GM18507 (cell line): ENCODE measurements around the gene CLEC1A.
"Not testable (repeated sequence)": the region's sequence is repeated elsewhere in the genome, so short reads cannot be mapped to it uniquely, and the experiment has no call there.

Experiments used
- DNase-seq: peaks from one replicate; pipeline ENCODE4 v3.0.0; 2011; ENCODE audit warnings: low read depth; ENCODE audit not compliant: insufficient read length; ENCODE audit errors: extremely low spot score
- FAIRE-seq: peaks from 2 replicates; lab custom pipeline; 2011; peaks lifted over from hg19 to GRCh38; lab: Jason Lieb, UNC

CLEC1A gene

DNA sequence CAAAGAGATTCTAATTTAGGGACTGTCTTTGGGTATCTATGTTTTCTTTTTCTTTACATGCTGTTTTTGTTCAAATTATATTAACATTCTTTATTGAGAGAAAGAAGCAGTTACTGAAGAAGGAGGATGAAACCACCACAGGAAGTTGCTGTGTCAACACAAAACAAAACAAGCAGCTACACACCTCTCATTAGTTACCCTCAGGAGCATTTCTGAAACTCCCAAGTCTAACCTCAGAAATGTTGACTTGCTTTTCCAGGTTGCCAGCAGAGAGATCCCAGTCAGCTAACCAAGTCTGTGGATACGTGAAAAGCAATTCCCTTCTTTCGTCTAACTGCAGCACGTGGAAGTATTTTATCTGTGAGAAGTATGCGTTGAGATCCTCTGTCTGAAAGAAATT lies 33.5 kb downstream of the CLEC1A start:
- FAIRE-seq (no peak), DNase-seq (no peak)

GRCh38 chr12:10058387-10058786 lies 40.4 kb downstream of the CLEC1A start:
- no peak for FAIRE-seq
- no peak for DNase-seq

DNA sequence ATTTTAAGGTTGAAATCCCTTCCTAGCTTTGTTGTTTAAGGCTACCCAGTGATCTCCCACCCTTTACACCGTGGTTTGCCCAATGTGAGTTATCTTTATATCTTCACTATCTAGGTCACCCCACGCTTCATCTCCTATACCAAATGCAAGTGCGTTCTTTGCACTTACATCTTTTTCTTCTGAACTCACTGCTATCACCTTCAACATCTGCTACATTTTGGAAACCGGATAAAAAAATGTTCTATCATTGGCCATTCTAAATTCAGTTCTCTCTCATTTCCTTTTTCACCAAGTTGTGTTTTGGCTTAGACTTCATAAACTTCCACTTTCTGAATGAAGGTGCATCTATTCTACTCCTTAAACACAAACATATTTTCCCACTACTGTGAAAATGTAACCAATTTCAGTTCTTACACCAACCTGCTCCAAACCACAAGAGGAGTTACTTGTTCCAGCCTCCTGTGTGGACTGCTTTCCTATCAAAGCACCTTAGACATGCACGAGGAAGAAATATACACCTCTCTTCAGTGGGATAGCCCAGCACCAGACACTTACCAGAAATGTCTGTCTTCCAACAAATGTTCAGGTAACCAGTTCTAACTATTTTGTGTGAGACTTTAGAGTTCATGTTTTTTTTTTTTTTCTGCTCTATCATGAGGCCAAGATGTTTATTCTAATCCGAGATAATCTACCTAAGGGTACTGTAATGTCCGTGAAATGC lies 46.4 kb downstream of the CLEC1A start:
- no peak for DNase-seq
- peak; percentile 56 for FAIRE-seq

- FAIRE-seq (no peak), DNase-seq (no peak)
These were observed 50.3 kb downstream of the CLEC1A start for GRCh38 chr12:10048526-10048925.

- DNase-seq, result no peak
- no peak for FAIRE-seq
These were observed 56.6 kb downstream of the CLEC1A start for GRCh38 chr12:10042167-10042566.

GRCh38 chr12:10033783-10034545 lies 64.8 kb downstream of the CLEC1A start:
- no peak for DNase-seq
- no peak for FAIRE-seq

DNA sequence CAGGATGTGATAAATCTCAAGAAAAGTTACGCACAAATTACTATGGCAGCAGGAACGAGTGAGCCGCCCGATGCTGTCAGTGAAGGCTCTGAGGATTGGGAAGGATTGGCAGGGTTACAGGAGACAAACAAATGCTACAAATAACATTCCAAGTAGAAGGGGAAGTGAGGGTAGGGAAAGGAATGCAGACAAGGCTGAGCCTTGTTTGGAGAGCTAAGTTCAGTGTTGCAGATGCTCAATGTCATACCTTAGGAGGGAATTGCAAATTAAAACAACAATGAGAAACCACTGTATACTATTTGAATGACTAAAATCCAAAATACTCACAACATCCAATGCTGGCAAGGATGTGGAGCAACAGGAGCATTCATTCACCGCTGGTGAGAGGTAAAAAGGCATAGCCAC lies 67.0 kb downstream of the CLEC1A start:
- no peak for FAIRE-seq
- DNase-seq, result no peak

GRCh38 chr12:10031321-10031720 lies 67.5 kb downstream of the CLEC1A start:
- FAIRE-seq (no peak), DNase-seq (no peak)

DNA sequence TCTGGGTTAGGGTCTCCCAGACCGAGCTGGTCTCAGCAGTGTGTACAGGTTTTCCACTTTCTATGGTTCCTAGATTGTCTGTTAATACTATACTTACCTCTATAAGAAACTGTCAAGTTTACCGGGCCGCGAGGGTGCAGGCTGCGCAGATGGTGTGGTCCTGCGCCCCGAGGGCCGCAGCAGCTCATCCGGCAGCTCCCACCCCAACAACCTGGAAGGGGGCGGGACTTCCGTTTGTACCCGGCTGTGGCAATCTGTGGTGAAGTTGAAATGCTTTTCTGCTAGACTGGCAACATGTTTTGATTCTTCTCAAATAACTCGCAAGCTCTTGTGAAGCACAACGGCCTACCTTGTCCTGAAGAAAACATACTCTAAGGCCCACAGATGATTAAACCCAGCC lies 68.3 kb downstream of the CLEC1A start, which contains the start of gene CLEC9A:
CLEC9A (plus strand) TSS at position 237 of the 400 bp plus-strand sequence. CDS start 22,006 bp downstream, outside the sequence.
- FAIRE-seq, result no peak

GRCh38 chr12:10027721-10028120 lies 71.1 kb downstream of the CLEC1A start:
- FAIRE-seq (no peak), DNase-seq (no peak)

More for the DNA sequence above, 68.3 kb downstream of the CLEC1A start, which contains the start of gene CLEC9A:
- DNase-seq, result no peak

- DNase-seq, result no peak
- FAIRE-seq, result no peak
These were observed 71.5 kb downstream of the CLEC1A start for GRCh38 chr12:10027311-10027710.

DNA sequence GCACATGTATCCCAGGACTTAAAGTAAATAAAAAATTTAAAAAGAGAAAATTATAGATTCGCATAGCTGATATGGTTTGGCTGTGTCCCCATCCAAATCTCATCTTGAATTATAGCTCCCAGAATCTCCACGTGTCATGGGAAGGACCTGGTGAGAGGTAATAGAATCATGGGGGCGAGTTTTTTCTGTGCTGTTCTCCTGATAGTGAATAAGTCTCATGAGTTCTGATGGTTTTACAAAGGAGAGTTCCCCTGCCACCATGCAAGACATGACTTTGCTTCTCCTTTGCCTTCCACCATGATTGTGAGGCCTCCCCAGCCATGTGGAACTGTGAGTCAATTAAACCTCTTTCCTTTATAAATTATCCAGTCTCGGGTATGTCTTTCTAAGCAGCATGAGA lies 72.1 kb downstream of the CLEC1A start:
- FAIRE-seq, DNase-seq: not testable (repeated sequence)

GRCh38 chr12:10025236-10025635 lies 73.5 kb downstream of the CLEC1A start:
- DNase-seq (no peak), FAIRE-seq (no peak)

- DNase-seq (no peak), FAIRE-seq (no peak)
These were observed 77.4 kb downstream of the CLEC1A start for GRCh38 chr12:10021342-10021741.
